Gastroesophageal sphincter (tissue), 3 donors: ENCODE results near the gene FBXW8.

Source experiments
- CTCF ChIP-seq, 4 experiments: fragments of 200-600 bp in 2 of 4; fragments of 450-650 bp in 2 of 4; sonication (generic) in 1 of 4; IDR thresholded peaks; one replicate each; pipeline ENCODE4 v1.5.1; 2017 to 2019; ENCODE audit warnings: antibody characterized with exemption in 4 of 4, mild to moderate bottlenecking in 2 of 4, moderate library complexity in 2 of 4
- EP300 ChIP-seq: sonication (generic); formaldehyde crosslinking; IDR thresholded peaks from one replicate; pipeline ENCODE4 v1.6.1; 2017; ENCODE audit warnings: antibody characterized with exemption, mild to moderate bottlenecking
- POLR2A ChIP-seq, 2 donors: fragments of 450-650 bp; IDR thresholded peaks; one replicate each; pipeline ENCODE4 v1.6.1; 2017; ENCODE audit warnings: antibody characterized with exemption in 2 of 2, mild to moderate bottlenecking in 2 of 2, moderate library complexity in 1 of 2

GRCh38 chr12:117034701-117035151 lies 124.0 kb downstream of the FBXW8 start:
- TF ChIP-seq CTCF (IDR thresholded peaks at IDR 0.05) (no peak), EP300 (no peak), POLR2A (IDR thresholded peaks at IDR 0.05) (no peak)
